Nephron progenitor cell (in vitro differentiated cells): ENCODE results near the gene FBLIM1.

Experiments
- DNase-seq: peaks from one replicate; pipeline ENCODE4 v3.0.0; 2021
- H3K27ac Mint-ChIP-seq: 2 replicates; pipeline ENCODE4 v1.8.0; 2021; ENCODE audit warnings: mild to moderate bottlenecking, moderate library complexity, mixed read lengths
- H3K27me3 Mint-ChIP-seq: 2 replicates; pipeline ENCODE4 v1.8.0; 2021; ENCODE audit warnings: mild to moderate bottlenecking, low read depth, mixed read lengths; ENCODE audit not compliant: poor library complexity
- H3K36me3 Mint-ChIP-seq: 2 replicates; pipeline ENCODE4 v1.8.0; 2021; ENCODE audit warnings: low read depth, mixed read lengths
- H3K4me1 Mint-ChIP-seq: 2 replicates; pipeline ENCODE4 v1.8.0; 2021; ENCODE audit warnings: mixed read lengths
- H3K4me3 Mint-ChIP-seq: 2 replicates; pipeline ENCODE4 v1.8.0; 2021; ENCODE audit warnings: mild to moderate bottlenecking, moderate library complexity, mixed read lengths
- H3K9me3 Mint-ChIP-seq: 2 replicates; pipeline ENCODE4 v1.8.0; 2021; ENCODE audit warnings: mild to moderate bottlenecking, moderate library complexity, mixed read lengths
- TF ChIP-seq, protein P1 (sequence below): fragments of 200-600 bp; sonication (generic); IDR thresholded peaks from 2 replicates; pipeline ENCODE4 v1.5.0; 2021; ENCODE audit warnings: antibody characterized with exemption

Gene FBLIM1

DNA sequence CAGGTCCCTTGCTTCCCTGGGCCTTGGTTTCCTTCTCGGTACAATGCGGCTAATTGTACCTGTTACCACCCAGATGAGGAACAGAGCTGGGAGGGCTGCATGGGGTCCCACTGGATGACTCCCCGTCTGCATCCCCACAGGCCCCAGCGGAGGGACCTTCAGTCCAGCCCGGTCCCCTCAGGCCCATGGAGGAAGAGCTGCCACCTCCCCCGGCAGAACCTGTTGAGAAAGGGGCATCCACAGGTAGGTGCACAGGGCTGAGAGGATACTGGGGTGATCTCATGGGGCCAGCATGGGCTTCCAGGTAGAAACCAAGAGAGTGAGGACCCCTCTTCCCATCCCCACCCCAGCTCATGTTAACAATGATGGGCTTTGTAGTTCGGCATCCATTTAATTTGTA lies 9.8 kb downstream of the FBLIM1 start:
- no peak for DNase-seq
- Mint-ChIP-seq H3K4me1 (peaks cover 20% of the 10 kb centered on the region), H3K4me3 (no peak overlapping the region), H3K9me3 (no peaks in the 10 kb centered on the region), H3K27ac (no peak overlapping the region), H3K27me3 (no peaks in the 10 kb centered on the region), H3K36me3 (peaks cover 45% of the 10 kb centered on the region)
- TF ChIP-seq, protein P1, sequence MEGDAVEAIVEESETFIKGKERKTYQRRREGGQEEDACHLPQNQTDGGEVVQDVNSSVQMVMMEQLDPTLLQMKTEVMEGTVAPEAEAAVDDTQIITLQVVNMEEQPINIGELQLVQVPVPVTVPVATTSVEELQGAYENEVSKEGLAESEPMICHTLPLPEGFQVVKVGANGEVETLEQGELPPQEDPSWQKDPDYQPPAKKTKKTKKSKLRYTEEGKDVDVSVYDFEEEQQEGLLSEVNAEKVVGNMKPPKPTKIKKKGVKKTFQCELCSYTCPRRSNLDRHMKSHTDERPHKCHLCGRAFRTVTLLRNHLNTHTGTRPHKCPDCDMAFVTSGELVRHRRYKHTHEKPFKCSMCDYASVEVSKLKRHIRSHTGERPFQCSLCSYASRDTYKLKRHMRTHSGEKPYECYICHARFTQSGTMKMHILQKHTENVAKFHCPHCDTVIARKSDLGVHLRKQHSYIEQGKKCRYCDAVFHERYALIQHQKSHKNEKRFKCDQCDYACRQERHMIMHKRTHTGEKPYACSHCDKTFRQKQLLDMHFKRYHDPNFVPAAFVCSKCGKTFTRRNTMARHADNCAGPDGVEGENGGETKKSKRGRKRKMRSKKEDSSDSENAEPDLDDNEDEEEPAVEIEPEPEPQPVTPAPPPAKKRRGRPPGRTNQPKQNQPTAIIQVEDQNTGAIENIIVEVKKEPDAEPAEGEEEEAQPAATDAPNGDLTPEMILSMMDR, result no peak

DNA sequence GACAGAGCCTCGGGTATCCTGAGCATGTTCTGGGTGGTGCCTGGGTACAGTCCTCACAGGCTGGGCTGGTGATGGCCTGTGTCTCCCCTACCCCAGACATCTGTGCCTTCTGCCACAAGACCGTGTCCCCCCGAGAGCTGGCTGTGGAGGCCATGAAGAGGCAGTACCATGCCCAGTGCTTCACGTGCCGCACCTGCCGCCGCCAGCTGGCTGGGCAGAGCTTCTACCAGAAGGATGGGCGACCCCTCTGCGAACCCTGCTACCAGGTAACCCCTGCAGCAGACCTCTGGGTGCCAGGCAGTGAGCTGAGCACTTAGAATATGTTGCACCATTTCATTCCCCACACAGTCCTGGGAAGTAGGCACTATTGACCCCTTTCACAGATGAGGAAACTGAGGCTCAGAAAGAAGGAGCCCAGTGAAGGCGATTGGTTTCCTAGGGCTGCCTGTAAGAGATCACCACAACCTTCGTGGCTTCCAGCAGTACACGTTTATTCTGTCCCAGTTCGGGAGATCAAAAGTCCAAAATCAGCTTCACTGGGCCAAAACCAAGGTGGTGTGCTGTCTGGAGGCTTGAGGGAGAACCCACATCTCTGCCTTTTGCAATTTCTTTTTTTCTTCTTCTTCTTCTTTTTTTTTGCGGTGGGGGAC lies 11.8 kb downstream of the FBLIM1 start:
- peaks cover 10% of the 10 kb centered on the region for H3K4me1 Mint-ChIP-seq
- peaks cover 39% of the 10 kb centered on the region for H3K36me3 Mint-ChIP-seq
- TF ChIP-seq, protein P1, result no peak
- DNase-seq, result no peak
- no peaks in the 10 kb centered on the region for H3K9me3 Mint-ChIP-seq
- H3K27ac Mint-ChIP-seq, result no peak overlapping the region
- no peak overlapping the region for H3K4me3 Mint-ChIP-seq
- no peaks in the 10 kb centered on the region for H3K27me3 Mint-ChIP-seq

DNA sequence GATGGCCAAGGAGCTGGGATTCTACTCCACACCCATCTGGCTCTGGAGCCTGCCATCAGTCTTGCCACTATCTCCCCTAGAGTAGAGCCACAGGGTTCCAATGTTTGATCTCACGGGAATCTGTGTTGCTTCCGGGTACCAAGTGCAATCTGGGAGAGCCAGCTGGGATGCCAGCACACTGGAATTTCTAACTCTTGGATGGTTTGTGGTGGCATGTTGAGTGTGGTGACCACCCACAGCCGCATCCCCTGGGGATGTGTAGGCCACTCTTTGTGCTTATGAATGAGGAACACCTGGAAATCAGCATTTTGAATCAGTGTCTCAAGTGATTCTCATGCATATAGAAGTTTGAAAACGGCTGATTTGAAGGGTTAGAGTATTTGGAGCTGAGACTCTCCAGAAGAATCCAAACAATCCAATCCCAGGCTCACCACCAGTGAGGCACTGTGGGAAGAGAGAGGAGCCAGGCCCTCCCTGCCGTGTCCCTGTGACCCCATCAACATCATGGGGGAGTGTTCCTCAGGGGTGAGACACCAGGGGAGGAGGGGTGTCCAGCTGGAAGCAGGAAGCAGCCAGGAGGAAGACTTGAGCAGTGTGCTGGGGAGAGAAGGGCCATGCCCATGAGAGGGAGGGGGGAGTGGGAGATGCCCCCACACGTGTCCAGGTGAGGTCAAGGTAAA lies 13.4 kb downstream of the FBLIM1 start:
- H3K27me3 Mint-ChIP-seq, result no peaks in the 10 kb centered on the region
- no peak for DNase-seq
- no peak overlapping the region for H3K4me3 Mint-ChIP-seq
- H3K4me1 Mint-ChIP-seq, result peaks cover 10% of the 10 kb centered on the region
- TF ChIP-seq, protein P1, result no peak
- H3K36me3 Mint-ChIP-seq, result peaks cover 46% of the 10 kb centered on the region
- no peaks in the 10 kb centered on the region for H3K9me3 Mint-ChIP-seq
- peak overlapping the region; percentile 90 for H3K27ac Mint-ChIP-seq

DNA sequence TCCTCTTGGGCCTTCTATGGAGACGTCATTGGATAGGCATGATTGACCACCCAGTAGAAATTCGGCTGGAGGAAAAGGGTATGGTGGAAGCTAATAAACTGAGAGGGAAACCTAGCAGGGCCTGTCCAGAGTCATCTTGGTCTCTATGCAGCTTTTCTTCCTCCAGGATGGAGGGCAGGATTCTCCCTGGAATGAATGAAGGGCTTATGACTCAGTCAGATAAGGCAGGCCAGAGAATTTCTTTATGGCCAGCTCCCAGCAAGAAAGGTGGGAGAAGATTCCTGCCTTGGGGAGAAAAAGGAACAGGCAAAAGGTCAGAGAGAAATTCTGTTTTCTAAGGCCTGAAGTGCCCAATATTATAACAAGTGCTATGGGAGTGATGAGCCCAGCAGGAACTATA lies 17.1 kb downstream of the FBLIM1 start:
- H3K27ac Mint-ChIP-seq, result peak overlapping the region; percentile 79
- H3K27me3 Mint-ChIP-seq, result no peaks in the 10 kb centered on the region
- no peaks in the 10 kb centered on the region for H3K9me3 Mint-ChIP-seq
- H3K4me3 Mint-ChIP-seq, result no peak overlapping the region
- TF ChIP-seq, protein P1, result no peak
- no peak for DNase-seq
- H3K36me3 Mint-ChIP-seq, result peaks cover 62% of the 10 kb centered on the region
- peaks cover 10% of the 10 kb centered on the region for H3K4me1 Mint-ChIP-seq

DNA sequence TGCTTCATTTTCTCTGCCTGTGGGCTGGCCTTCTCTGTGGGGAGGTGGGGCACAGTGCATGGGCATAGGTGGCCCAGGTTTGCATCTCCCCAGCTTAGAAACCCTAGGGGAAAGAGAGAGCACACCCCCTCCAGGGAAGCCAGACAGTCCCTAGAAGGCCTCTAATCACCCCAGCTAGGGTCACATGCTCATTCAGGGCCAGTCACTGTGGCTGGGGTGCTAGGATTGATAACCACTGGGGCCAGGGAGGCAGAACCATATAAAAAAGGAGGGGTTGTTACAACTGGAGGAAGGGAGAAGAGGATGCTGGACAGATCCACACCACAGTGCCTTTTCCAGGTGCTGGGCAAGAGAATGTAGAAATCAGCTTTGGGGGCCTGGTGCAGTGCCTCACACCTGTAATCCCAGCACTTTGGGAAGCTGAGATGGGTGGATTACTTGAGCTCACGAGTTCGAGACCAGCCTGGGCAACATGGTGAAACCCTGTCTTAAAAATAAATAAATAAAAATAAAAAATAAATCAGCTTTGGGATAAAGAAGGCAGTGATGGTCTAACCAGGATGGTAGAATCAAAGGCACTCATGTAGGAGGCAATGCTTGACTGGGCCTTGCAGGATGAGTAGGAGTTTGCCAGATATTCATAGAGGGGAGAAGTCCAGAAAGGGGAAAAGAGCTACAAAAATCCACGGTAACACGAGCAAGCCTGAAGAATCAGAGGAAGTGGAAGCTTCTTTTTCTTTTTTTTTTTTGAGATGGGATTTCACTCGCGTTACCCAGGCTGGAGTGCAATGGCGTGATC lies 19.5 kb downstream of the FBLIM1 start:
- DNase-seq, result no peak
- Mint-ChIP-seq H3K27ac (peak overlapping the region; percentile 73), H3K27me3 (no peaks in the 10 kb centered on the region), H3K4me3 (no peak overlapping the region), H3K36me3 (peaks cover 56% of the 10 kb centered on the region), H3K9me3 (no peaks in the 10 kb centered on the region), H3K4me1 (no peaks in the 10 kb centered on the region)
- TF ChIP-seq, protein P1, result no peak
